Spleen (tissue), 7 donors: ENCODE data around the gene CLDN1.

Source experiments
- CTCF ChIP-seq, 11 experiments: fragments of 200-600 bp in 7 of 11; fragments of 450-650 bp in 4 of 11; sonication (generic) in 4 of 11; IDR thresholded peaks in 8 of 11; conservative IDR thresholded peaks in 3 of 11; 1 replicate in 7 of 11; 2 replicates in 4 of 11; pipeline versions ENCODE4 v1.4.0 to v1.8.0; 2016 to 2021; ENCODE audit warnings: antibody characterized with exemption in 11 of 11, inconsistent platforms in 4 of 11, mild to moderate bottlenecking in 1 of 11
- POLR2AphosphoS5 ChIP-seq, 3 donors: sonication (generic); formaldehyde crosslinking; IDR thresholded peaks; one replicate each; pipeline ENCODE4 v1.5.1; 2017; ENCODE audit warnings: antibody characterized with exemption in 3 of 3
- donor health status: DM: no; HTN: no; CAD: no; lungs with moderate emphysema.
- donor health status: DM: no; HTN: no; CAD: no.
- donor health status: DM: no; HTN: no; CAD: no.

- no peak for TF ChIP-seq CTCF (IDR thresholded peaks at IDR 0.05 in 8 of 11, conservative IDR thresholded peaks at IDR 0.05 in 3 of 11)
- TF ChIP-seq POLR2AphosphoS5 (IDR thresholded peaks at IDR 0.05): no peak
Measured at GRCh38 chr3:190314741-190315140, 7.5 kb downstream of the CLDN1 start.
